ENCODE data around the gene PPME1. TPM values are rescaled to one million over a fixed set of nuclear protein-coding genes. Genes with fewer than 3 reads are reported as not detected.

PPME1 gene
- total and polyA plus RNA-seq, 2 of the 4 experiments (the other 2 are of a cell fraction), result 42.3 to 89.5 TPM

- Histone ChIP-seq H3K14ac (replicated peaks; ENCODE audit: low read depth, low read length) (peak overlapping the region; percentile 78), H2BK5ac (ENCODE audit: low read depth, low read length, poor library complexity, severe bottlenecking) (peak overlapping the region; percentile 31), H3K18ac (ENCODE audit: low read depth, low read length) (no peak overlapping the region), H2BK15ac (ENCODE audit: low read depth, low read length) (no peak overlapping the region), H3K36me3 (ENCODE audit: control insufficient read depth, insufficient read depth, low read length) (peaks cover 5% of the 10 kb centered on the region), H3K79me1 (ENCODE audit: low read depth in 1 of 2, low read length in 2 of 2) (peaks cover 24 to 54% of the 10 kb centered on the region in 2 experiments), H3K9ac (ENCODE audit: low read depth, low read length) (peak overlapping the region; percentile 79), H2BK120ac (ENCODE audit: low read depth, low read length) (peak overlapping the region; percentile 0), H3K56ac (ENCODE audit: extremely low read depth, insufficient read depth, low read length) (peak overlapping the region; percentile 83), H3K4ac (ENCODE audit: low read depth, low read length) (peak overlapping the region; percentile 83), H3K9me1 (ENCODE audit: insufficient read depth, low read length) (peaks cover 3% of the 10 kb centered on the region; the same call in 1 of the 2 replicates), H3K9me3 (ENCODE audit: control insufficient read depth, insufficient read depth, low read length) (no peaks in the 10 kb centered on the region), H3K4me2 (ENCODE audit: low read depth, low read length) (peak overlapping the region; percentile 94), H2AFZ (replicated peaks; ENCODE audit: low read length, poor library complexity) (peak overlapping the region; percentile 94), H4K91ac (ENCODE audit: insufficient read depth, low read depth, low read length) (peak overlapping the region; percentile 29; the same call in 1 of the 2 replicates), H2BK20ac (ENCODE audit: low read depth, low read length) (peak overlapping the region; percentile 5; the same call in 1 of the 2 replicates), H2AK9ac (replicated peaks; ENCODE audit: low read depth, low read length, poor library complexity) (peak overlapping the region; percentile 7), H3K4me3 (ENCODE audit: insufficient read depth, low read depth, low read length) (peak overlapping the region; percentile 70), H2AK5ac (ENCODE audit: low read depth, low read length) (peak overlapping the region; percentile 83), H4K5ac (ENCODE audit: low read depth, low read length) (no peak overlapping the region), H4K20me1 (ENCODE audit: insufficient read depth, low read length) (no peaks in the 10 kb centered on the region), H3K23ac (ENCODE audit: low read depth, low read length) (peak overlapping the region; percentile 57), H3K27ac (ENCODE audit: insufficient read depth, low read length) (peak overlapping the region; percentile 28), H4K8ac (ENCODE audit: low read depth in 2 of 2, low read length in 2 of 2) (peak overlapping the region; percentile 47 to 83; a peak in 3 of 4 replicates), H3K4me1 (ENCODE audit: control insufficient read depth, insufficient read depth, low read length) (peaks cover 7% of the 10 kb centered on the region), H3K27me3 (ENCODE audit: control insufficient read depth, insufficient read depth, low read length) (no peaks in the 10 kb centered on the region)
- intact Hi-C loops (cut with micrococcal nuclease), result loop anchor here (5.0 kb wide), 1 partner anchor 33 kb away; no protein-coding TSS in a partner anchor
- in situ Hi-C loops (cut with MboI; ENCODE audit: low sequenced_read_pairs), result no loop called here
- POLR2A ChIA-PET (ENCODE audit: unreplicated experiment), result no interaction called here
- dilution Hi-C loops (cut with HindIII; ENCODE audit: low sequenced_read_pairs, unreplicated experiment), result no loop called here
- BruUV-seq (replicated peaks), result no TSS peak
- CTCF ChIA-PET, result interaction anchor here (0.5 to 0.6 kb wide), 2 partner anchors 20 to 593 kb away, joined by 3 read pairs; no protein-coding TSS in a partner anchor
- 6% methylated on average over 7 of the region's 9 CpGs; no CpG with 5 or more reads in 1 of the 2 experiments for WGBS, 2 experiments (ENCODE audit: extremely low coverage in 2 of 2, insufficient read length in 1 of 2)
- TF ChIP-seq MAFK (IDR thresholded peaks at IDR 0.05; ENCODE audit: low read depth, low read length) (0 out of 2 replicates have a peak, but pooled peaks have one; percentile 22), NFE2L2 (IDR thresholded peaks at IDR 0.05; ENCODE audit: low read depth, low read length) (no peak)
- ATAC-seq (ENCODE audit: low read depth) (no peak), DNase-seq (no peak)
Observed at GRCh38 chr11:74169738-74170458, 1.2 kb upstream of the PPME1 start.
